Gastrocnemius medialis (tissue), 4 donors: ENCODE data around the gene APOBEC3H. TPM values are rescaled to one million over a fixed set of nuclear protein-coding genes. Genes with fewer than 3 reads are reported as not detected.

Experiments
- ATAC-seq, 2 donors: fragments of 150-250 bp; one replicate each; pipeline ENCODE4 v1.9.1; 2016
- DNase-seq, 2 donors: peaks; one replicate each; pipeline ENCODE4 v3.0.0-alpha.2; 2019
- H3K27ac ChIP-seq, 4 donors: fragments of 200-600 bp; sonication (generic); 1 replicate in 1 of 4; 2 replicates in 3 of 4; pipeline ENCODE4 v1.5.1; 2016 to 2018; ENCODE audit warnings: mild to moderate bottlenecking in 2 of 4, moderate library complexity in 1 of 4
- H3K27me3 ChIP-seq, 3 donors: fragments of 200-600 bp; sonication (generic) in 2 of 3; 1 replicate in 1 of 3; 2 replicates in 2 of 3; pipeline versions ENCODE4 v1.5.1 to v1.6.0; 2016 to 2019; ENCODE audit warnings: mild to moderate bottlenecking in 1 of 3, moderate library complexity in 1 of 3
- H3K36me3 ChIP-seq, 2 donors: fragments of 200-600 bp; sonication (generic) in 1 of 2; one replicate each; pipeline ENCODE4 v1.5.1; 2017 to 2018
- H3K4me1 ChIP-seq, 2 donors: fragments of 200-600 bp; sonication (generic) in 1 of 2; one replicate each; pipeline ENCODE4 v1.5.1; 2016 to 2017; ENCODE audit warnings: mild to moderate bottlenecking in 2 of 2
- H3K4me3 ChIP-seq, 4 donors: fragments of 200-600 bp; sonication (generic) in 3 of 4; 1 replicate in 1 of 4; 2 replicates in 3 of 4; pipeline ENCODE4 v1.5.1; 2016 to 2019; ENCODE audit warnings: mild to moderate bottlenecking in 2 of 4
- H3K9me3 ChIP-seq, 3 donors: fragments of 200-600 bp; sonication (generic) in 2 of 3; 1 replicate in 1 of 3; 2 replicates in 2 of 3; pipeline ENCODE4 v1.5.1; 2016 to 2019
- POLR2A ChIP-seq, 2 donors: fragments of 450-650 bp; IDR thresholded peaks; one replicate each; pipeline ENCODE4 v1.6.1; 2017; ENCODE audit warnings: antibody characterized with exemption in 2 of 2, mild to moderate bottlenecking in 2 of 2, moderate library complexity in 2 of 2
- in situ Hi-C, 4 donors: fragments of 200-750 bp; cut with MboI; loops; one replicate each; pipeline versions ENCODE4 v1.15.0 to v1.8.0; 2017; ENCODE audit warnings: low sequenced_read_pairs in 4 of 4
- intact Hi-C: fragments of 100-400 bp; cut with DNase I; formaldehyde crosslinking; loops from one replicate; pipeline ENCODE4 v1.15.1; 2023; ENCODE audit warnings: low total_unique reads
- total RNA-seq, 4 donors: library from RNA; depleted of rRNA; stranded (reverse); fragments of >200 nt; gene quantifications; one replicate each; pipeline versions ENCODE4 v1.1.0 to v1.2.3, GENCODE V29; 2016
- TF ChIP-seq, protein P1 (sequence below), 5 experiments: fragments of 450-650 bp in 3 of 5; fragments of 200-600 bp in 2 of 5; sonication (generic) in 2 of 5; IDR thresholded peaks in 4 of 5; conservative IDR thresholded peaks in 1 of 5; 1 replicate in 4 of 5; 2 replicates in 1 of 5; pipeline ENCODE4 v1.5.1; 2016 to 2019; ENCODE audit warnings: antibody characterized with exemption in 5 of 5, mild to moderate bottlenecking in 3 of 5, moderate library complexity in 3 of 5

Gene APOBEC3H
- total RNA-seq, 4 donors from 2014 or later: not detected

DNA sequence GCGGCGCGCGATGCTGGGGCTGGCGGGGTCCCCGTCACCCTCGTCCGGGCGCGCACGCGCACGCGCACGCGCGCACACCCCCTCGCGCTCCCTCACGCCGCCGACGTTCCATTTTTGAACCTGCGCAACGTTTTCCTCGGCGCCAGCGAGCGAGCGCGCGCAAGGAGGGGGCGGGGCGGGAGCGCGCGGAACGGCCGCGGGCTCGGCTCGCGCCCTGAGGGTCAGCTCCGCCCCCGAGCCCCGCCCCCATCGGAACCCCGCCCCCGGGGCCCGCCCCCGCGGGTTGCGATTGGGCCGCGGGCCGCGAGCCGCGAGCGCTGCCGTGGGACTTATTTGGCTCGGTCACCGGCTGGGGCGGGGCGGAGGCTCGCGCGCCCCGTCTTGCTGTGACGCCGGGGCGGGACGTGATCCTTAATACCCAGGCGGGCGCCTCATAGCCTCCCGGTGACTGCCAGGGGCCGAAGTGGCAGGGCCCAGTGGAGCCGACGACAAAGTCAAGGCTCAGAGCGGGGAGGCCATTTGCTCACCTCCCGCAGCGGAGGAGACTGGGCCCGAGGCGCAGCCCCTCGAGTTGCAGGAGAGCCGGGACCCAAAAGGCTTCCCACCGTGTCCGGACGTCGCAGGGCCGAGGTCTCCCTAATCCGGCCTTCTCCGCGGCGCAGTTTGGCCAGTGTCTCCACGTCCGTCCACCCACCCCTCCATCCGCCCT is 55.6 kb downstream of the APOBEC3H start, which contains the start of gene CBX7:
CBX7 (minus strand) TSS at position 170 of the 709 bp plus-strand sequence. CDS start 236 bp downstream, outside the sequence.
- peaks cover 29 to 31% of the 10 kb centered on the region in 2 donors for H3K4me1 ChIP-seq
- H3K9me3 ChIP-seq: no peaks in the 10 kb centered on the region
- in situ Hi-C loops (loop anchor here in 2 of 4 donors (25.0 kb wide), 1 partner anchor 360 kb away; the partner anchor contains the start of genes ATF4 (in 2 of the 2) and MIEF1 (in 2 of the 2)), intact Hi-C loops (loop anchor here (1.0 to 5.0 kb wide), 6 partner anchors 80 to 892 kb away; partner anchors contain the start of genes CBX6, RPL3 and RPS19BP1)
- no peaks in the 10 kb centered on the region for H3K27me3 ChIP-seq
- peak; percentile 90 to 95 for DNase-seq
- peak within 1 kb of the TSS; percentile 94 to 99 (median 98) for H3K27ac ChIP-seq
- peaks cover 0 to 6% of the 10 kb centered on the region in 2 donors for H3K36me3 ChIP-seq
- peak within 1 kb of the TSS; percentile 85 to 98 (median 97) for H3K4me3 ChIP-seq
- peak; percentile 79 to 87 for ATAC-seq
- peak; percentile 87 to 96 for TF ChIP-seq POLR2A (IDR thresholded peaks at IDR 0.05)
- TF ChIP-seq, protein P1, sequence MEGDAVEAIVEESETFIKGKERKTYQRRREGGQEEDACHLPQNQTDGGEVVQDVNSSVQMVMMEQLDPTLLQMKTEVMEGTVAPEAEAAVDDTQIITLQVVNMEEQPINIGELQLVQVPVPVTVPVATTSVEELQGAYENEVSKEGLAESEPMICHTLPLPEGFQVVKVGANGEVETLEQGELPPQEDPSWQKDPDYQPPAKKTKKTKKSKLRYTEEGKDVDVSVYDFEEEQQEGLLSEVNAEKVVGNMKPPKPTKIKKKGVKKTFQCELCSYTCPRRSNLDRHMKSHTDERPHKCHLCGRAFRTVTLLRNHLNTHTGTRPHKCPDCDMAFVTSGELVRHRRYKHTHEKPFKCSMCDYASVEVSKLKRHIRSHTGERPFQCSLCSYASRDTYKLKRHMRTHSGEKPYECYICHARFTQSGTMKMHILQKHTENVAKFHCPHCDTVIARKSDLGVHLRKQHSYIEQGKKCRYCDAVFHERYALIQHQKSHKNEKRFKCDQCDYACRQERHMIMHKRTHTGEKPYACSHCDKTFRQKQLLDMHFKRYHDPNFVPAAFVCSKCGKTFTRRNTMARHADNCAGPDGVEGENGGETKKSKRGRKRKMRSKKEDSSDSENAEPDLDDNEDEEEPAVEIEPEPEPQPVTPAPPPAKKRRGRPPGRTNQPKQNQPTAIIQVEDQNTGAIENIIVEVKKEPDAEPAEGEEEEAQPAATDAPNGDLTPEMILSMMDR (IDR thresholded peaks at IDR 0.05 in 4 of 5, conservative IDR thresholded peaks at IDR 0.05 in 1 of 5): no peak

DNA sequence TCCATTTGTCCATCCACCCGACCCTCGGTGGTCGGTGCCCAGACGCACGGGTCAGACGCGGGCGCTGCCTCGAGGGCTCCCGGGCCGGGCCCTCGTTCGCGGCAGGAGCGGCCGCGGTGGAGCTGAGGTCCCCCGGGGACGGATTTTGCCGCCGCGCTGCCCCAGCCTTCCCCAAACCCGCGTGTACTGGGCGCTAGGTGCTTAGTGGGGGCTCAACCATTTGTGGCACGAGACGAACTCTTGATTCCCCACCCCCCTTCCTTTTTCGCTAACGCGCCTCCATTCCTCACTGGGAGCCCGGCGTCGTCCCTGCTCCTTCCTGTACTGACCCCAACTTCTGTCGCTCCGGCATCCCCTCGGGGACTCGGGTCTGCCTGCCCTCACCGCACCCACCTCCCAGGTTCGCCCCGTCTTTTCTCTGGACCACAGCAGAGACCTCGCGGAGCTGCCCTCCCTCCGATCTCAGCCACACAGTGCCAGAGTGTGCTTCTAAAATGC is 56.2 kb downstream of the APOBEC3H start:
- in situ Hi-C loops: loop anchor here in 2 of 4 donors (25.0 kb wide), 1 partner anchor 359 kb away; the partner anchor contains the start of genes ATF4 (in 2 of the 2) and MIEF1 (in 2 of the 2)
- Histone ChIP-seq H3K4me1 (peaks cover 25 to 31% of the 10 kb centered on the region in 2 donors), H3K27me3 (no peaks in the 10 kb centered on the region), H3K9me3 (no peaks in the 10 kb centered on the region), H3K27ac (peak overlapping the region; percentile 94 to 99 (median 96)), H3K36me3 (peaks cover 0 to 6% of the 10 kb centered on the region in 2 donors), H3K4me3 (peak overlapping the region; percentile 73 to 98 (median 90))
- no peak for DNase-seq
- TF ChIP-seq, protein P1 (IDR thresholded peaks at IDR 0.05 in 4 of 5, conservative IDR thresholded peaks at IDR 0.05 in 1 of 5): no peak
- no peak for TF ChIP-seq POLR2A (IDR thresholded peaks at IDR 0.05)
- intact Hi-C loops: loop anchor here (2.0 to 5.0 kb wide), 3 partner anchors 79 to 892 kb away; partner anchors contain the start of gene RPS19BP1
- peak; percentile 14 to 34 for ATAC-seq

Other genes starting within 250 kb of the APOBEC3H start
- gene CBX6, start 225.0 kb upstream of the APOBEC3H start, total RNA-seq: 10 to 100 TPM in 3 of 4 donors, 1 to 10 TPM in 1; 8.4 to 21.5 (median 17.7) TPM
- gene APOBEC3A, start 139.6 kb upstream of the APOBEC3H start, total RNA-seq: under 1 TPM in 2 of 4 donors, not detected in 2; 0.75 to 0.76 TPM
- gene APOBEC3B, start 114.9 kb upstream of the APOBEC3H start, total RNA-seq: under 1 TPM in 1 of 4 donors, not detected in 3; 0.62 TPM
- 1 to 10 TPM in 2 of 4 donors, under 1 TPM in 2; 0.58 to 1.5 (median 1.0) TPM for gene APOBEC3C, start 83.0 kb upstream of the APOBEC3H start, total RNA-seq
- under 1 TPM in 2 of 4 donors, not detected in 2; 0.19 to 0.72 TPM for gene APOBEC3D, start 76.1 kb upstream of the APOBEC3H start, total RNA-seq
- gene APOBEC3F, start 56.4 kb upstream of the APOBEC3H start, total RNA-seq: under 1 TPM in 1 of 4 donors, not detected in 3; 0.98 TPM
- gene APOBEC3G, start 20.0 kb upstream of the APOBEC3H start, total RNA-seq: 1 to 10 TPM in 3 of 4 donors, under 1 TPM in 1; 0.86 to 3.7 (median 2.5) TPM
- 10 to 100 TPM; 52.4 to 78.1 (median 62.3) TPM for gene CBX7, start 55.4 kb downstream of the APOBEC3H start, total RNA-seq
- gene PDGFB, start 147.7 kb downstream of the APOBEC3H start, total RNA-seq: 10 to 100 TPM in 1 of 4 donors, 1 to 10 TPM in 3; 6.0 to 20.0 (median 8.9) TPM
- 100 to 1,000 TPM; 261 to 680 (median 391) TPM for gene RPL3, start 222.4 kb downstream of the APOBEC3H start, total RNA-seq